Skin epidermis (tissue), 12 donors: ENCODE data around the gene KANK4.

Experiments
- H3K27ac ChIP-seq, 21 experiments: fragments of 200-600 bp; sonication (generic) in 11 of 21; one replicate each; pipeline ENCODE4 v1.5.0; 2020; ENCODE audit warnings: mild to moderate bottlenecking in 3 of 21, inconsistent platforms in 2 of 21, moderate library complexity in 2 of 21
- H3K4me3 ChIP-seq, 7 experiments: fragments of 200-600 bp; sonication (generic) in 2 of 7; one replicate each; pipeline ENCODE4 v1.5.0; 2020; ENCODE audit warnings: inconsistent platforms in 2 of 7, mild to moderate bottlenecking in 2 of 7, moderate library complexity in 1 of 7

KANK4 gene

GRCh38 chr1:62337706-62338631, 18.7 kb upstream of the KANK4 start:
- H3K27ac ChIP-seq, result peak overlapping the region in 6 of 21 experiments; percentile 2 to 50 (median 38)

GRCh38 chr1:62336995-62337705, 17.9 kb upstream of the KANK4 start:
- Histone ChIP-seq H3K4me3 (no peak overlapping the region), H3K27ac (peak overlapping the region in 5 of 21 experiments; percentile 2 to 49 (median 33))

More at GRCh38 chr1:62337706-62338631, 18.7 kb upstream of the KANK4 start:
- H3K4me3 ChIP-seq, result no peak overlapping the region

GRCh38 chr1:62336638-62336994, 17.4 kb upstream of the KANK4 start:
- H3K4me3 ChIP-seq, result no peak overlapping the region
- H3K27ac ChIP-seq, result no peak overlapping the region

GRCh38 chr1:62335656-62336055, 16.4 kb upstream of the KANK4 start:
- no peak overlapping the region for H3K4me3 ChIP-seq
- no peak overlapping the region for H3K27ac ChIP-seq

- no peak overlapping the region for H3K27ac ChIP-seq
Observed at GRCh38 chr1:62334434-62334985, 15.3 kb upstream of the KANK4 start.

GRCh38 chr1:62333441-62333840, 14.2 kb upstream of the KANK4 start:
- Histone ChIP-seq H3K4me3 (no peak overlapping the region), H3K27ac (no peak overlapping the region)

More at GRCh38 chr1:62334434-62334985, 15.3 kb upstream of the KANK4 start:
- no peak overlapping the region for H3K4me3 ChIP-seq

GRCh38 chr1:62327360-62328055, 8.3 kb upstream of the KANK4 start:
- Histone ChIP-seq H3K27ac (no peak overlapping the region), H3K4me3 (no peak overlapping the region)

- Histone ChIP-seq H3K27ac (peak overlapping the region in 3 of 21 experiments; percentile 26 to 57 (median 34)), H3K4me3 (no peak overlapping the region)
Observed at GRCh38 chr1:62325681-62326080, 6.4 kb upstream of the KANK4 start.

GRCh38 chr1:62325081-62325480, 5.8 kb upstream of the KANK4 start:
- Histone ChIP-seq H3K27ac (peak overlapping the region in 2 of 21 experiments; percentile 34 to 57), H3K4me3 (no peak overlapping the region)

GRCh38 chr1:62321446-62321845, 2.2 kb upstream of the KANK4 start:
- no peak overlapping the region for H3K4me3 ChIP-seq
- peak overlapping the region in 1 of 21 experiments; percentile 5 for H3K27ac ChIP-seq

GRCh38 chr1:62318320-62318755, 896 bp downstream of the KANK4 start:
- H3K4me3 ChIP-seq, result peak overlapping the region in 4 of 7 experiments; percentile 10 to 42 (median 28)

GRCh38 chr1:62317021-62317768, 2.0 kb downstream of the KANK4 start:
- Histone ChIP-seq H3K27ac (no peak overlapping the region), H3K4me3 (no peak overlapping the region)

More at GRCh38 chr1:62318320-62318755, 896 bp downstream of the KANK4 start:
- peak overlapping the region in 3 of 21 experiments; percentile 2 to 37 (median 13) for H3K27ac ChIP-seq

- Histone ChIP-seq H3K27ac (no peak overlapping the region), H3K4me3 (no peak overlapping the region)
Observed at GRCh38 chr1:62316135-62316534, 3.1 kb downstream of the KANK4 start.

- Histone ChIP-seq H3K4me3 (no peak overlapping the region), H3K27ac (no peak overlapping the region)
Observed at GRCh38 chr1:62315387-62315786, 3.8 kb downstream of the KANK4 start.

GRCh38 chr1:62314454-62315350, 4.5 kb downstream of the KANK4 start:
- no peak overlapping the region for H3K4me3 ChIP-seq
- no peak overlapping the region for H3K27ac ChIP-seq

- Histone ChIP-seq H3K27ac (no peak overlapping the region), H3K4me3 (no peak overlapping the region)
Observed at GRCh38 chr1:62312698-62313097, 6.5 kb downstream of the KANK4 start.

GRCh38 chr1:62311473-62311943, 7.7 kb downstream of the KANK4 start:
- Histone ChIP-seq H3K4me3 (no peak overlapping the region), H3K27ac (no peak overlapping the region)

- Histone ChIP-seq H3K4me3 (no peak overlapping the region), H3K27ac (no peak overlapping the region)
Observed at GRCh38 chr1:62309906-62310305, 9.3 kb downstream of the KANK4 start.
